ENCODE results near the gene ABAT.

- no peak for TF ChIP-seq CTCF (IDR thresholded peaks at IDR 0.05)
- TF ChIP-seq EP300 (IDR thresholded peaks at IDR 0.05): no peak
- no peak for TF ChIP-seq POLR2AphosphoS5 (IDR thresholded peaks at IDR 0.05)
- no peak for TF ChIP-seq POLR2A (IDR thresholded peaks at IDR 0.05)
Observed at GRCh38 chr16:8694795-8695728, 20.6 kb downstream of the ABAT start.
